Measurements from ENCODE around the gene PANK1. TPM values are rescaled to one million over a fixed set of nuclear protein-coding genes. Genes with fewer than 3 reads are reported as not detected.

PANK1 gene
- total RNA-seq, 1 experiment from 2014 or later: 33.2 TPM

DNA sequence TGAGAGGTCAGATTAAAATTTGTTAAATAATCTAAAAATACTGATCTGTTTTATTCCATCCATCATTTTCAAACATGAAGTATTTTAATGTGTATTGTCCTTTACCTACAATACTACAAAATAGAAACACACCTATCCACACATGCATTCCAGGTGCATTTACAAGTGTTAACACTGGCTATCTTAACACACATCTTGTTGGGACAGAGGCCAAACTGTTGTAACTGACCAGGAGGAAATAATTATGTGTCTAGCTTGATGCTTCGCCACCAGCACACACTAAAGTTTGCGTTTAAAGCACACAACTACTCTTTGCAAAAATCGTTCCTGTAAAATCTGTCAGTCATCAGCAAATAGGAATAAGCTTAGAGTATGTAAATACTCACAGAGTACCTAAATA is 2.8 kb downstream of the PANK1 start:
- Mint-ChIP-seq H3K27ac (no peak overlapping the region), H3K27me3 (ENCODE audit: low read depth) (no peaks in the 10 kb centered on the region), H3K4me3 (peak overlapping the region in 1 of 2 experiments; percentile 7; a peak in 2 of 5 replicates), H3K9me3 (no peaks in the 10 kb centered on the region; a peak in 1 of 5 replicates), H3K4me1 (peaks cover 34 to 38% of the 10 kb centered on the region in 2 experiments), H3K36me3 (ENCODE audit: insufficient read depth in 1 of 3, low read depth in 3 of 3) (peaks cover 2 to 6% (median 5%) of the 10 kb centered on the region in 3 experiments; a peak in 4 of 7 replicates)
- Histone ChIP-seq H3K27me3 (ENCODE audit: insufficient read depth, low read length) (no peaks in the 10 kb centered on the region), H2BK15ac (ENCODE audit: low read depth, low read length) (no peak overlapping the region), H3K56ac (ENCODE audit: insufficient read length, low read depth, low read length) (no peak overlapping the region), H3K18ac (ENCODE audit: insufficient read length, low read depth, low read length) (no peak overlapping the region), H3K23me2 (ENCODE audit: insufficient read length, low read depth, low read length, poor library complexity, severe bottlenecking) (peaks cover 8% of the 10 kb centered on the region), H2BK12ac (ENCODE audit: insufficient read length, low read depth, low read length) (no peak overlapping the region), H4K91ac (ENCODE audit: insufficient read length, low read depth, low read length) (no peak overlapping the region), H3T11ph (ENCODE audit: low read length) (no peak overlapping the region), H4K5ac (ENCODE audit: insufficient read length, low read depth, low read length) (no peak overlapping the region), H4K20me1 (ENCODE audit: control insufficient read depth, insufficient read depth, insufficient read length) (no peaks in the 10 kb centered on the region), H2BK120ac (ENCODE audit: low read depth, low read length, poor library complexity, severe bottlenecking) (no peak overlapping the region), H3K79me2 (ENCODE audit: insufficient read depth, low read length) (peaks cover 50% of the 10 kb centered on the region), H3K9me3 (ENCODE audit: control insufficient read depth, low read depth, low read length) (no peaks in the 10 kb centered on the region), H3K4me2 (ENCODE audit: insufficient read depth, insufficient read length, low read length) (peak overlapping the region; percentile 78), H3K23ac (ENCODE audit: insufficient read length, low read depth, low read length) (no peak overlapping the region), H2AFZ (ENCODE audit: low read length) (no peak overlapping the region), H2AK5ac (ENCODE audit: insufficient read length, low read length) (no peak overlapping the region), H3K4me1 (ENCODE audit: insufficient read depth, low read length) (peaks cover 4% of the 10 kb centered on the region; the same call in 1 of the 2 replicates), H3K79me1 (ENCODE audit: insufficient read depth, low read depth, low read length, poor library complexity, severe bottlenecking) (peaks cover 4% of the 10 kb centered on the region), H3K4ac (ENCODE audit: low read depth, low read length) (no peak overlapping the region), H4K8ac (replicated peaks; ENCODE audit: insufficient read length, low read depth, low read length) (no peak overlapping the region), H3K9ac (ENCODE audit: extremely low read depth, insufficient read length, low read length) (no peak overlapping the region), H3K27ac (ENCODE audit: insufficient read length, low read depth, low read length) (no peak overlapping the region), H2BK20ac (ENCODE audit: low read depth, low read length, poor library complexity, severe bottlenecking) (no peak overlapping the region), H2BK5ac (ENCODE audit: insufficient read length, low read length) (no peak overlapping the region), H3K14ac (ENCODE audit: insufficient read depth, low read length) (no peak overlapping the region)
- TF ChIP-seq, protein P1, sequence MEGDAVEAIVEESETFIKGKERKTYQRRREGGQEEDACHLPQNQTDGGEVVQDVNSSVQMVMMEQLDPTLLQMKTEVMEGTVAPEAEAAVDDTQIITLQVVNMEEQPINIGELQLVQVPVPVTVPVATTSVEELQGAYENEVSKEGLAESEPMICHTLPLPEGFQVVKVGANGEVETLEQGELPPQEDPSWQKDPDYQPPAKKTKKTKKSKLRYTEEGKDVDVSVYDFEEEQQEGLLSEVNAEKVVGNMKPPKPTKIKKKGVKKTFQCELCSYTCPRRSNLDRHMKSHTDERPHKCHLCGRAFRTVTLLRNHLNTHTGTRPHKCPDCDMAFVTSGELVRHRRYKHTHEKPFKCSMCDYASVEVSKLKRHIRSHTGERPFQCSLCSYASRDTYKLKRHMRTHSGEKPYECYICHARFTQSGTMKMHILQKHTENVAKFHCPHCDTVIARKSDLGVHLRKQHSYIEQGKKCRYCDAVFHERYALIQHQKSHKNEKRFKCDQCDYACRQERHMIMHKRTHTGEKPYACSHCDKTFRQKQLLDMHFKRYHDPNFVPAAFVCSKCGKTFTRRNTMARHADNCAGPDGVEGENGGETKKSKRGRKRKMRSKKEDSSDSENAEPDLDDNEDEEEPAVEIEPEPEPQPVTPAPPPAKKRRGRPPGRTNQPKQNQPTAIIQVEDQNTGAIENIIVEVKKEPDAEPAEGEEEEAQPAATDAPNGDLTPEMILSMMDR (conservative IDR thresholded peaks at IDR 0.05): no peak
- no CpG with 5 or more reads among the region's 3 CpGs for WGBS (ENCODE audit: extremely low coverage, insufficient read length, low lambda C conversion rate)
- DNase-seq: no peak

All from H9 (cell line).